NCI-H2171 treated with DMSO at 0.1 percent for 48 hours (cell line): Measurements from ENCODE around the gene PTGER1.
A peak's percentile ranks its signal among the peaks of the same experiment; 100 is the strongest.
"Not testable (repeated sequence)": the region's sequence is repeated elsewhere in the genome, so short reads cannot be mapped to it uniquely, and the experiment has no call there.

Experiments used
- DNase-seq: peaks from one replicate; lab custom pipeline; 2025; lab: John Stamatoyannopoulos, UW

PTGER1 gene, protein sequence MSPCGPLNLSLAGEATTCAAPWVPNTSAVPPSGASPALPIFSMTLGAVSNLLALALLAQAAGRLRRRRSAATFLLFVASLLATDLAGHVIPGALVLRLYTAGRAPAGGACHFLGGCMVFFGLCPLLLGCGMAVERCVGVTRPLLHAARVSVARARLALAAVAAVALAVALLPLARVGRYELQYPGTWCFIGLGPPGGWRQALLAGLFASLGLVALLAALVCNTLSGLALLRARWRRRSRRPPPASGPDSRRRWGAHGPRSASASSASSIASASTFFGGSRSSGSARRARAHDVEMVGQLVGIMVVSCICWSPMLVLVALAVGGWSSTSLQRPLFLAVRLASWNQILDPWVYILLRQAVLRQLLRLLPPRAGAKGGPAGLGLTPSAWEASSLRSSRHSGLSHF

DNA sequence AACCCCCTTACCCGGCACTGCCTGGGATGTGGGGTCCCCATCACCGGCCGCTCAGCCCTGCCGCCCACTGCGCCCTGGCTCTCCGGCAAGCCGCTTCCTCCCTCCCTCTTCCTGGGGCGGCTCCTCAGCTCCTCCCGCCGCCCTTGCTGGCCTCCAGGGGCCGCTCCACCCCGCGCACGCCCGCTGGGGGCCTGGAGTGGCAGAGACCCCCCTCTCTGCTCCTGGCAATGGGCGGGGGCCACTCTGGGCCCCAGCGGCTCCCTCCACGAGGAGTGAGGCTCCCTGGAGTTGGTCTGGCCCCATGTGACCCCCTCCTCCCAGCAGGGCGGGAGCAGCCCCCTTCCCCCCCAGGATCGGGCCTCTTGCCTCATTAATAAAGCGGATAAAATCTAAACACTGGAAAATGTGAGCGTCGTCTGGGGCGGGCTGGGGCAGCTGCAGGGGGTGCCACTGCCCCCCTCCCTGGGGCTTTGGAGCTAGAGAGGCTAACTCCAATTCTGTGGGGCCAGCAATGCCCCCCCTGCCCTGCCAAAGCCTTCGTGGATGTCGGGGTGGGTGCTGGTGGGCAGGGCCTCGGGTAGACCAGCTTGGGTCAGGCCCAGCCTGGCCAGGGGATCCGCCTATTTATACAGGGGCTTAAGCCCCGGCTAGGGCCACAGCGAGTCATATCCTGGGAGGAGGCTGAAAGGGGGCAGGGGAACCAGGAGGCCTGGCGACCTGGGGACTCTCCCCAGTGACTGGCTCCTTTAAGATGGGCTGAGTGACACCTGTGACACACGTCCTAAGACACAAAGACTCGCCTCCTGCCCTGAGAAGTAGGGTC lies at the start of gene PTGER1:
Gene PTGER1 (minus strand): TSS at position 104 of the 823 bp plus-strand sequence. CDS start 1,034 bp downstream, outside the sequence.
- DNase-seq, result no peak

DNA sequence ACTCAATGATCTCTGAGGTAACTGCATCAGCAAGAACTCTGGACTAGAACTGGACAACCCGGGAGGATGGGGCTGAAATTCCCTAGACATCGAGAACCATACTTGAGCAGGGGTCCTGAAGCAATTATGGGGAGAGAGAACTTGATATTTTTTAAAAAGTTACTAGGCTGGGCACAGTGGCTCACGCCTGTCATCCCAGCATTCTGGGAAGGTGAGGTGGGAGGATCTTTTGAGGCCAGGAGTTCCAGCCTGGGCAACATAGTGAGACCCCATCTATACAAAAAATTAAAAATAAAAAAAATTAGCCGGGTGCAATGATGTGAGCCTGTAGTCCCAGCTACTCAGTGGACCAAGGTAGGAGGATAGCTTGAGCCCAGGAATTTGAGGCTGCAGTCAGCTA lies 45.4 kb upstream of the PTGER1 start:
- DNase-seq, result no peak

DNA sequence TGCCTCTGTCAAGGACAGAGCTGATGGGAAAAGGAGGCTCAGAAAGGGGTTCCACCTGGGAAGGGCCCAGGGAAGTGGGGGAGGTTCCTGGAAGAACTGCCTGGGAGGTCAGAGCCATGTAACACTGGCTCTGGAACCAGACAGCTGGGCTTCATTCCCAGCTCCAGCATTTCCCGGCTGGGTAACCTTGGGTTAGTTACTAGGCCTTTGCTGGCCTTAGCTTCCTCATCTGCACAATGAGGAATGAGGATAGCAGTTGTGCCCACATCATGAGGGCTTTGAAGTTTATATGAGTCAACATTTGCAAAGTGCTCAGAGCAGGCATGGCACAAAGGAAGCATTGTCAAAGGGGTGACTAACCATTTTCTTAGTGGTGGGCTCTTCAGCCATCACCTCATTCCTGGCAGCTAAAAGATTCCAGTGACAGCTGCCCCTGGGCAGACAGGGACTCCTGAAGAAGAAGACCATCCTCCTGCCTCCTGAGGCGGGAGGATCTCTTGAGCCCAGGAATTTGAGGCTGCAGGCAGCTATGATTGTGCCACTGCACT lies 44.8 kb upstream of the PTGER1 start:
- DNase-seq, result no peak

DNA sequence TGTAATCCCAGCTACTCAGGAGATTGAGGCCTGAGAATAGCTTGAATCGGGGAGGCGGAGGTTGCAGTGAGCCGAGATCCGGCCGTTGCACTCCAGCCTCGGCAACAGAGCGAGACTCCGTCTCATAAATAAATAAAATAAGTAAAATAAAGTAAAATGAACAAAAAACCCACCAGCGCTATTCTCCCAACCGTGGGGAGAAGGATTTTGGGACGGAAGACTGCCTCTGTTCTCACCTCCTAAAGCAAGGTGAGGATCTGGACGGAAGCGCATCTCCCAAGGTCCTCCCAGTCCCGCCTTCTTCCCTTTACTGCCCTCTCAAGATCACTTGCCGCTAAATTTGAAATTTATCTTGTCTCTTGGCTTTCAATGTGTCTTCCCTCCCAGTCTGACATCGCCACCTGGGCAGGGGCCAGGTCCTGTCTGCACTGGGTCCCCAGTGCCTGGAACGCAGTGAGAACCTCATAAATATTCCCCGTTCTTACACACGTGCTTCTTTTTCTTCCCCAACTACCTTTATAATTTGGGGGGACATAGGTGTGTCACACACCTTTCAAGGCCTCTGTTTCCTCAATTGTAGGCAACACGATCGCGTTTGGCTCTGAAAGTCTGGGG lies 44.2 kb upstream of the PTGER1 start:
- no peak for DNase-seq

DNA sequence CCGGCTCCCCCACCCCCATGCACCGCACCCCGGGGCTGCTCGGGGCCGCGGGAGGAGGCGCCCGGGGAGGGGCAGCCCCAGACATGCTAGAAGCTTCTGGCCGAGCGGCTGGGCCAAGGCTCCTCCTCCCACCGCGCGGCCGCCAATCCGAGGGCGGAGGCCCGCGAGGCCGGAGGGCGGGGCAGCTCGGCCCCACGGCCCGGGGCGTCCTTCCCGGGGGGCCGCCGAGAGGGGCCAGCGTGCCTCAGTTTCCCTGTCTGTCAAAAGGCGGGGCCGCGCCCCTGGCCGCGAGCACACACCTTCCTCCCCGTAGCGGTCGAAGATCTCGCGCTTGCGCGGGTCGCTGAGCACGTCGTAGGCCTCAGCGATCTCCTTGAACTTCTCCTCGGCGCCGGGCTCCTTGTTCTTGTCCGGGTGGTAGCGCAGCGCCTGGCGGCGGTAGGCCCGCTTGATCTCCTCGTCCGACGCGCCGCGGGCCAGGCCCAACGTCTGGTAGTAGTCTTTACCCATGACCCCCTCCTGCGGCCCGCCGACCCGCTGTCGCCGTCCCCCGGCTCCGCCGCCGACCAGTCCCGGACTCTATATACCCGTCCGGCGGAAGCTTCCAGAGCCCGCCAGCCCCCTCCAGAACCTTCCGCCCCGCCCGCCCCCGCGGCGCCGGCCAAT lies 42.8 kb upstream of the PTGER1 start, which contains the start of gene DNAJB1:
Gene DNAJB1 (minus strand): TSS at position 558 of the 666 bp plus-strand sequence. CDS start 48 bp downstream, at position 510.
- peak; percentile 45 for DNase-seq

DNA sequence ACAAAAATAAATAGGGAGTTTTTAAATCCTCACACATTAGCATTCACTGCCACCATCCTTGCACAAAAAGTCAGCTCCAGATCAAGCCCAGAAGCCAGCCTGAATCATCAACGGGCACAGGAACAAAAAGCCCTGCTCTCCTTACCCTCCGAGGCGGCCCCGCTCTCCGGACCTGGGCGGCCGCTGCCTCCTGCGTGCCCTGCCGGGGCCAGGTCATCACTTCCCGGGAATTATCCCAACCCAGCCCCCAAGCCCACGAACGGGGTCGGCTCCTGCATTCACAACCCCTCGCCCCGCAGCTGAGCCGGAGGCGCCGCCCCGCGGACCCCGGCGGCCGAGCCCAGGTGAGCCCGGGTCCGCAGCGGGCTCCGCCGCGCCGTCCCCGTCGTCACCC lies 42.3 kb upstream of the PTGER1 start:
- DNase-seq, result no peak

DNA sequence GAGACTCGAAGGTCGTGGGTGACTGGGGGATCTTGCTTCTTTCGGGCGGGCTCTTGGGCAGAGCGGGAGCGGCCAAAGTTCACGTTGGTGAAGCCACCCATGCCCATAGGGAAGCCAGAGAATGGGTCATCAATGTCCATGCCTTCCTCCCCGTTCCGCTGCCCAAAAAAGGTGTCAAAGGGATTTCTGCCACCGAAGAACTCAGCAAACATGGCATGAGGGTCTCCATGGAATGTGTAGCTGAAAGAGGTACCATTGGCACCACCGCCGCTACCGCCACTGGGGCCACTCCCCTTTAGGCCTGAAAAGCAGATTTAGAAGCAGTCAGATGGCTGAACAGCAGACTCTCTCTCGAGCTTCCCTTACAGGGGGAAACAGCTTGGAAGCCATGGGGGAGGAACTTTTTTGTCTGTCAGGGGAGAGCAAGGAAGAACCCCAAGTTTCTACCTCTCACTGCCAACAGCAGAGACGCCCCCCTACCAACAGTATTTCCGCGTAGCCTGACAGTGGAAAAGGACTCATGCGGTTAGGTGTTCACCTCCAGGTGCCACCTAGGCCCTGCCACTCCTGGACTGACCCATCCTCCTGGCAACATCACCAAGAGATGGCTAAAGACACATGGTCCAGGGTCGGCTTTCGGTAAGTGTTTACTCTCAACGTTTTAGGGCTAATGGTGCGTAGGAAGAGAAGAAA lies 41.7 kb upstream of the PTGER1 start:
- DNase-seq, result no peak

DNA sequence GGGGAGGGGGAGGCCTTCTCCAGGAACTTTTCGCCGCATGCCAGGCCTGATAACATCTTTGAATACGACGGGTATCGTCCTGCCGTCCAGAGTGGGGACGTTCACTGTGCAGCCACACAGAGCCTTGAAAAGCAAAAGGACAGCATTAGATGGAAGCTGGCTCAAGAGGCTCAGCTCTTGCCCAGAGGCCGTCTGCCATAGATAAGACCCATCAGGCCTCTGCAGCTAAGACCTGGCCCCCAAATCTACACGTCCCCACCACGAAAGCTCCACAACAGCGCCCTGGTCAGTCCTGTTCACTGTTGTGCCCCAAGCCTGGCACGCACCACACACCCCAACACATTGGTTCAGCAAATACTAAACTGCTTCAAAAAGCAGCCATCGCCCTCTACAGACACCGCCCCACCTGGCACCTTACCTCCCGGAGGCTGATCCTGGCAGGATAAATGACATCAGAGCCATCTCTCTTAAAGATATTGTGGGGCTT lies 40.9 kb upstream of the PTGER1 start:
- DNase-seq, result no peak

DNA sequence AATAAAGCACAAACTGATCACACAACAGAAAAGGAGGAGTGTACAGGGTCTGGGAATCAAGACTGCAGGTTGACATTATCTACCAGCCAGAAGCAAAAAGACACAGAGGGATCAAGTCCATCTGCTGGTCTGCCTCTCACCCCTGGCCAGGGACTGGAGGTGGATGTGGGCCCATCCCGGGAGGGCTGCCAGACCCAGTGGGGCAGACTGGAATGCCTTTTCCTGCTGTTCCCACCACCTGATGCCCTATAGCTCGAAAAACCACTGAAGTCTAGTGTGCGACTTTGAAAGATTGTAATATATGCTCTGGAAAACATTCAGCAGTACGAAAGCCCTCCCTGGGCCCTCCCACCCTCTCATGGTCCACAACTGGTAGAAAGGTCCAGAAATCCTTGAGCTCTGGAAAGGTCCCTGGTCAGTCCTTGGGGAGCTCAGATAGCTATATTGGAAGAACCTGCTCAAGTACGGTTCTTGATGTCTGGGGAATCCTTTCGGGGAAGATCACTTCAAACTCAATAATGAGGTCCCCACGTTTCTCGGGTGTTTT lies 40.4 kb upstream of the PTGER1 start:
- DNase-seq, result no peak

DNA sequence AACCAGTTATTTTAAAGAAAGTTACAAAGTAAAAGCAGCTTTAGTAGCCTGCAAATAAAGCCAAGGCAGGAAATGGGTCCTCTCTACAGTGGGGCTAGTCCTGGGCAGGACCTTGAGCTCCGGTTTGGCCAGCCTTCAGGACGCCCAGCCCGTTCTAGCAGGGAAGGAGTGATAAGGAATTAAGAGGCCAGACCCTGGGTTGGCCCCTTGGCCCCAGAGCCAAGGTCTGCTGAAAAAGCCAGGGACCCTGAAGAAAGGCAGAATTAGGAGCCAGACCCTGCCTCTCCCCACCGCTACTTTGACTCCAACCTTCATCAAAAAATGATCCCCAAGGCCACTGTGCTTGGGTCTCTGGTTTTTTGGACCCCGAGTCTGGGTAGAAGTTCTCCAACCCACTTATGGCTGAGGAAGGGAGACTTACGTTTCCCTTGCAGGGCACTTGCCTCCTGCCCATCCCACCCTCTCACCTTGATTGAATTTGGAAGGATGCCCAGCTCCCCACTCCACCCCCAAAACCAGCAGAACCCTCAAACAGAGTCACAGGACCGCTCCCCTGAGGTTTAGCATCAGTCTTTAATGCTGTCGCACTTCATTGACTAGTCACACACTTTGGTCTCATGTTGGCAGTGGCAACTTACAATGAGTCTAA lies 39.2 kb upstream of the PTGER1 start:
- no peak for DNase-seq

DNA sequence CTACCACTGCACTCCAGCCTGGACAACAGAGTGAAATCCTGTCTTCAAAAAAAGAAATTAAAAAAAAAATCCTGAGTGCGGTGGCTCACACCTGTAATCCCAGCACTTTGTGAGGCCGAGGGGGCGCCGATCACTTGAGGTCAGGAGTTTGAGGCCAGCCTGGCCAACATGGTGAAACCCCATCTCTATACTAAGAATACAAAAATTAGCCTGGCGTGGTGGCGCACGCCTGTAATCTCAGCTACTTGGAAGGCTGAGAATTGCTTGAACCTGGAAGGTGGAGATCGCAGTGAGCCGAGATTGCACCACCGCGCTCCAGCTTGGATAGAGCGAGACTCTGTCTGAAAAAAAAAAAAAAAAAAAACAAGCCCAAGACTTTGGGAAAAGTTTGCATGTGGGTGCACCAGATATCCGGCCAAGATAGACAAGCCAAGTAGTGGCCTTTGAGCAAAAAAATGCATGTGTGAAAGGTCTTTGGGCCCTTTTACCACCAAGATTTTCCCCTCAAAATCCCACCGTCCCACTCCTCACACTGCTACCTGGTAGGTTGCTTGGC lies 37.3 kb upstream of the PTGER1 start:
- DNase-seq, result no peak

DNA sequence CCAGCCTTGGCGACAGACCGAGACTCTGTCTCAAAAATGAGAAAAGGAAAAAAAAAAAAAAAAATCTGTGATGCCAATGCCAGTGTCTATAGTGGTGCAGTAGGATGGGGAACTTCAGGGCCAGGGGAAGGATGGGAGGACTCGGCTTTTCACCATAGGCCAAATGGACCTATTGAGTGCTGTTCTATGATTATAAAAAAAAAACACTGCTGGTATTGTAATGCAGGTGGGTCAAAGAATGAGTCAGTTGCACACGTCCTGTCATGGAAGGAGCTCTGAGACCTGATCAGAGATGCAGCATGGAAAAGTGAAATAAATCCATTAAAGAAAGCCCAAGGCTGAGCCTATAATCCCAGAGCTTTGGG lies 36.1 kb upstream of the PTGER1 start:
- no peak for DNase-seq

DNA sequence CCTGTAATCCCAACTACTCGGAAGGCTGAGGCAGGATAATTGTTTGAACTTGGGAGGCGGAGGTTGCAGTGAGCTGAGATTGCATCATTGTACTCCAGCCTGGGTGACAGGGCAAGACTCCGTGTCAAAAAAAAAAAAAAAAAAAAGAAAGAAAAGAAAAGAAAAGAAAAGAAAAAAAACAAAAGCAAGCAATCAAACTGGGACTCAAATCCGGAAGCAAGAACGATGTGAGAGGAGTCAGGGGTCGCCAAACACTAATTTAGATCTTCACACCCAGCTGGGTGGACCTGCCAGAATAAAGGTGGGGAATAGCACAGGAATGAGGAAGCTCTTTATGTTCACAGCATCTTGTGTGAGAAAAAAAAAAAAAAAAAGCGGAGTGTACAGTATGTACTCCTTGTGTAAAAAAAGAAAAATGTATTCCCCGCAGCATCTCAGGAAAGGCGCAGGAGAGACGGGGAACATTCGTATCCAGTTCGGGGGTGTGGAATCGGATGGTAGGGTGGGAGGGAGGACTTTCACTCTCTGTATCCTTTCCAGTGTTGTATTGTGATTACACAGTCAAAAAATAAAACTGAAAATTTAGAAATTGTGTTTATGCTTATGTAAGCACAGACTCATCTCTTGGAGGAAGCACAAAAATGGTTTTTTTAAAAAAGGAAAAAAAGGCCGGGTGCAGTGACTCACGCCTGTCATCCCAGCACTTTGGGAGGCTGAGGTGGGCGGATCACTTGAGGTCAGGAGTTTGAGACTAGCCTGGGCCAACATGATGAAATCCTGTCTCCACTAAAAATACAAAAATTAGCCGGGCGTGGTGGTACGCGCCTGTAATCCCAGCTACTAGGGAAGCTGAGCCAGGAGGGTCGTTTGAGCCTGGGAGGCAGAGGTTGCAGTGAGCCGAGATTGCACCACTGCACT lies 35.4 kb upstream of the PTGER1 start:
- peak; percentile 61 for DNase-seq

DNA sequence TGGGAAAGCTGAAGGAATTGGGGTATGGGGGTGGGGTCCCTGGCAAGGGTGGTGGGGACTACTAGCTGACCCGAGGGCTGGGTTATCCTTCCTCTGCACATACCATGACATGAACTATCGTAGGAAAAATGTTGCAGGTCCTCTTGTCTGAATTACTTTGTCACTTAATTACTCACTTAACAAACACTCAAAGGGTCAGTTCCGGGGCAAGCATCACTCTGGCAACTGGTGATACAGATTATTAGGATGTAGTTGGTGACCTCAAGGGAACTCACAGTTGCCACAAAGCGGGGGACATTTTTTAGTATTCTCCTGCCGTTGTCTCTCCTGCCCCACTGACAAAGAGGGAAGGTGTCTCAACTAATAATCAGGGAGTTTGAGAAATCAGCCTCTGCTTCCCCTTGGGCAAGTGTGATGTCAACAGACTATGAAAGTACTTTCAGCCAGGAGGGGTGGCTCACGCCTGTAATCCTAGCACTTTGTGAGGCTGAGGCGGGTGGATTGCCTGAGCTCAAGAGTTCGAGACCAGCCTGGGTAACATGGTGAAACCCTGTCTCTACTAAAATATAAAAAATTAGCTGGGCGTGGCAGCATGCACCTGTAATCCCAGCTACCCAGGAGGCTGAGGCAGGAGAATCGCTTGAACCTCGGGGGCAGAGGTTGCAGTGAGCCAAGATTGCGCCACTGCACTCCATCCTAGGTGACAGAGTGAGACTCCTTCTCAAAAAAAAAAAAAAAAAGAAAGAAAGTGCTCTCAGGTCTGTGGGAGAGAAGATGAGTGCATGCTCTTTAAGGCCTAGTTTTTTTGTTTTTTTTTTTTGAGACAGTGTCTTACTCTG lies 32.8 kb upstream of the PTGER1 start:
- DNase-seq, result no peak

DNA sequence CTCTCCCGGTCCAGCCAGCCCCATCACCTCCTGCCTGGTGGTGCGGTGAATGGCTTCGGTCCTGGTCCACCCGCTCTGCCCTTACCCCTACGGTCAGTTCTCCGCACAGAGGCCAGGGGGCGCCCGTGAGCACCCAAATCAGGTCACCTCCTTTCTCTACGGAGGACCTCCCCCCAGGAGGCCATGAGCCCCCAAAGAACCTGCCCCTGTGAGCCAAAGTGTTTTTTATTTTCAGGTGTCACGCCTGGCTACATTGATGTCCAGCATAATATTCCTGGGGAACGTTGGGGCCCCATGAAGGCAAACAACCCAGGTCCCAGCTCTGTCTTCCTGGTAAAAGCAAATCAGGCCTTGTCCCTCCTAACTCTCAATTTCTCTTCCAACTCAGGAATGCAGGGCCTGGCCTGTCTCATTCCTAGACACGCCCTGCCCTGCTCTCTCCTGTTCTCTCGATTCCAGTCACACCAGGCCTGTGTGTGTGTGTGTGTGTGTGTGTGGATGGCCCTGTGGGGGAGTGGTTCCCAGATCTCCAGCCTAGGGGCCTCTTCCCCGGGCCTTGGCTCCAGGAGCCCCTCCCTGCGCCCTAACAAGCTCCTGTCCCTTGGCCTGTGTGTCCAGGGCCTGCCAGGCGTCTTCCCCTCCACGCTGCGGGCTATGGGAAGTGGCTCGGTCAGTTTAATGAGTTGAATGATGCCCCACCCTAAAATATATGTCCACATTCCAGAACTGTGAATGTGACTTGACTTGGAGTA lies 30.5 kb upstream of the PTGER1 start:
- peak; percentile 10 for DNase-seq

DNA sequence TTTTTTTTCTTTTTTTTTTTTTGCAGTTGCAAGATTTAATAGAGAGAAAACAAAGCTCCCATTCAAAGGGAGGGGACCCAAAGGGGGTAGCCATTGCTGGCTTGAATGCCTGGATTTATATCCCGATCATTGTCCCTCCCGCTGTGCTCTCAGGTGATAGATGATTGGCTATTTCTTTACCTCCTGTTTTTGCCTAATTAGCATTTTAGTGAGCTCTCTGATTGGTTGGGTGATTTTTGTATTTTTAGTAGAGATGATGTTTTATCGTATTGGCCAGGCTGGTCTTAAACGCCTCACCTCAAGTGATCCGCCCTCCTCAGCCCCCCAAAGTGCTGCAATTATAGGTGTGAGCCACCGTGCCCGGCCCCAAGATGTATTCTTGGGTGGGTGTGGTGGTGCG lies 29.4 kb upstream of the PTGER1 start:
- not testable (repeated sequence) for DNase-seq

DNA sequence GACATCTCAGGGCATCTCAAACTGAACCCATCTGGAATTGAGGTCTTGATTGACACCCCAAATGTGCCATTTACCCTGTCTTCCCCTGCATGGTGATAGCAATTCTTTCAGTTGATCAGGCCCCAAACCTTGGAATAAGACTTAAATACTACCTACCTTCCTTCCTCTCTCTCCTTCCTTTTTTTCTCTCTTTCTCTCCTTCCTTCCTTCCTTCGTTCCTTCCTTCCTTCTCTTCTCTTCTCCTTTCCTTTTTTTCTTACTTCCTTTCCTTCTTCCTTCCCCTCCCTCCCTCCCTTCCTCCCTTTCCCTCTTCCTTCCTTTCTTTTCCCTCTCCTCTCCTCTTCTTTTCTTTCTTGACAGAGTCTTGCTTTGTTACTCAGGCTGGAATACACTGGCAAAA lies 28.1 kb upstream of the PTGER1 start:
- no peak for DNase-seq
